Right forelimb (tissue), 1 donor: Measurements from ENCODE around the gene ZGPAT.
A peak's percentile ranks its signal among the peaks of the same experiment; 100 is the strongest.

Experiments
- DNase-seq: peaks from one replicate; pipeline ENCODE4 v3.0.0-alpha.2; 2018

ZGPAT gene

GRCh38 chr20:63745424-63745805 lies 37.6 kb downstream of the ZGPAT start:
- DNase-seq: no peak

- DNase-seq: no peak
Observed at GRCh38 chr20:63745961-63746731, 38.3 kb downstream of the ZGPAT start.

- DNase-seq: no peak
Observed at GRCh38 chr20:63746751-63747315, 39.0 kb downstream of the ZGPAT start.

GRCh38 chr20:63747622-63748069 lies 39.8 kb downstream of the ZGPAT start:
- DNase-seq: no peak

GRCh38 chr20:63748070-63748933 lies 40.5 kb downstream of the ZGPAT start:
- DNase-seq: no peak

- DNase-seq: no peak
Observed at GRCh38 chr20:63748934-63749270, 41.1 kb downstream of the ZGPAT start.

GRCh38 chr20:63749597-63750508 lies 42.0 kb downstream of the ZGPAT start:
- DNase-seq: peak; percentile 41

GRCh38 chr20:63750807-63751470 lies 43.1 kb downstream of the ZGPAT start:
- no peak for DNase-seq

- peak; percentile 36 for DNase-seq
Observed at GRCh38 chr20:63751471-63752271, 43.8 kb downstream of the ZGPAT start.

- DNase-seq: peak; percentile 38
Observed at GRCh38 chr20:63752411-63753101, 44.7 kb downstream of the ZGPAT start.

- no peak for DNase-seq
Observed at GRCh38 chr20:63753381-63753780, 45.5 kb downstream of the ZGPAT start.

GRCh38 chr20:63754008-63754407 lies 46.2 kb downstream of the ZGPAT start:
- DNase-seq: no peak

- DNase-seq: no peak
Observed at GRCh38 chr20:63755933-63756647, 48.3 kb downstream of the ZGPAT start.

GRCh38 chr20:63756648-63756991 lies 48.8 kb downstream of the ZGPAT start:
- DNase-seq: no peak

- DNase-seq: no peak
Observed at GRCh38 chr20:63758152-63758551, 50.3 kb downstream of the ZGPAT start.

- DNase-seq: no peak
Observed at GRCh38 chr20:63759377-63759901, 51.6 kb downstream of the ZGPAT start.

- DNase-seq: no peak
Observed at GRCh38 chr20:63765082-63765873, 57.4 kb downstream of the ZGPAT start.

- DNase-seq: no peak
Observed at GRCh38 chr20:63765902-63766301, 58.1 kb downstream of the ZGPAT start.
